Activated T-helper 9 cell treated with anti-CD3 and anti-CD28 coated beads, Interleukin-2, amount 50 U/mL, for 16 hours (primary cell): Measurements from ENCODE around the gene UBE4A.
"Not testable (repeated sequence)": the region's sequence is repeated elsewhere in the genome, so short reads cannot be mapped to it uniquely, and the experiment has no call there.

Experiments
- DNase-seq: peaks from one replicate; pipeline ENCODE4 v3.0.0-alpha.2; 2020; ENCODE audit warnings: low read depth

The UBE4A gene

GRCh38 chr11:118401151-118401879, 41.9 kb downstream of the UBE4A start, which contains the start of gene ATP5MG:
Gene ATP5MG (plus strand): TSS chr11:118401606. CDS start chr11:118401666, 60 bp downstream.
- peak; percentile 85 for DNase-seq

- no peak for DNase-seq
These were observed 42.6 kb downstream of the UBE4A start for GRCh38 chr11:118401880-118402590.

- not testable (repeated sequence) for DNase-seq
These were observed 43.2 kb downstream of the UBE4A start for GRCh38 chr11:118402594-118402993.

GRCh38 chr11:118406599-118407166, 47.3 kb downstream of the UBE4A start:
- no peak for DNase-seq

- DNase-seq, result no peak
These were observed 50.8 kb downstream of the UBE4A start for GRCh38 chr11:118410055-118410745.

GRCh38 chr11:118411530-118411929, 52.1 kb downstream of the UBE4A start:
- no peak for DNase-seq

GRCh38 chr11:118412921-118413320, 53.5 kb downstream of the UBE4A start:
- DNase-seq, result no peak

GRCh38 chr11:118415062-118415738, 55.8 kb downstream of the UBE4A start:
- DNase-seq, result no peak

GRCh38 chr11:118415739-118416068, 56.3 kb downstream of the UBE4A start:
- DNase-seq, result no peak

GRCh38 chr11:118416900-118417299, 57.5 kb downstream of the UBE4A start:
- DNase-seq, result not testable (repeated sequence)

- DNase-seq, result no peak
These were observed 58.4 kb downstream of the UBE4A start for GRCh38 chr11:118417801-118418200.

GRCh38 chr11:118418766-118419165, 59.4 kb downstream of the UBE4A start:
- DNase-seq, result no peak

- DNase-seq, result no peak
These were observed 68.3 kb downstream of the UBE4A start for GRCh38 chr11:118427707-118428106.

- no peak for DNase-seq
These were observed 71.6 kb downstream of the UBE4A start for GRCh38 chr11:118430956-118431355.

GRCh38 chr11:118434123-118434552, 74.7 kb downstream of the UBE4A start:
- DNase-seq, result no peak

- peak; percentile 17 for DNase-seq
These were observed 75.3 kb downstream of the UBE4A start for GRCh38 chr11:118434553-118435289.

- peak; percentile 42 for DNase-seq
These were observed 76.0 kb downstream of the UBE4A start for GRCh38 chr11:118435290-118435892.

GRCh38 chr11:118435893-118436624, 76.7 kb downstream of the UBE4A start, which contains the start of gene KMT2A:
Gene KMT2A (plus strand): TSS chr11:118436492. CDS start chr11:118436513, 21 bp downstream.
- DNase-seq, result peak; percentile 87

- DNase-seq, result peak; percentile 41
These were observed 77.3 kb downstream of the UBE4A start for GRCh38 chr11:118436639-118437207.
